GM10248 (cell line): ENCODE data around the gene COX6A2.

Experiments used
- CTCF ChIA-PET: fragments of 300-600 bp; sonication (Branson Sonifier 250); formaldehyde crosslinking; extraction: SDS; loops from one replicate; lab custom pipeline; 2021; ENCODE audit warnings: antibody characterized with exemption; lab: Yijun Ruan, JAX
- POLR2A ChIA-PET: fragments of 350-650 bp; sonication (Branson Sonifier 250); formaldehyde crosslinking; extraction: SDS; loops from one replicate; lab custom pipeline; 2020; ENCODE audit warnings: antibody characterized with exemption; lab: Yijun Ruan, JAX
- DNase-seq: peaks from one replicate; pipeline ENCODE4 v3.0.0; 2012; ENCODE audit errors: extremely low spot score
- CTCF ChIP-seq: IDR thresholded peaks from 2 replicates; pipeline ENCODE4 v1.5.1; 2012; ENCODE audit warnings: mild to moderate bottlenecking, low read depth; ENCODE audit errors: extremely low read depth, missing control alignments, control extremely low read depth

Gene COX6A2

GRCh38 chr16:31385680-31386079 lies 42.5 kb downstream of the COX6A2 start:
- ChIA-PET CTCF (interaction anchor here (1.1 to 1.8 kb wide), 6 partner anchors 27 to 243 kb away, joined by 3 to 5 read pairs (median 3); no protein-coding TSS in a partner anchor), POLR2A (no interaction called here)
- TF ChIP-seq CTCF, result no peak
- DNase-seq, result no peak

- ChIA-PET POLR2A (interaction anchor here (1.0 to 1.1 kb wide), 2 partner anchors 182 to 202 kb away, joined by 3 to 4 read pairs; no protein-coding TSS in a partner anchor), CTCF (interaction anchor here (0.6 to 2.3 kb wide), 37 partner anchors 9 to 476 kb away, joined by 3 to 15 read pairs (median 4); partner anchors contain the start of genes PYCARD and ZNF843)
- peak; percentile 83 for DNase-seq
- peak; percentile 94 for TF ChIP-seq CTCF
Observed at GRCh38 chr16:31382485-31383161, 45.5 kb downstream of the COX6A2 start.

GRCh38 chr16:31380201-31380600 lies 48.0 kb downstream of the COX6A2 start:
- ChIA-PET CTCF (interaction anchor here (0.8 to 1.3 kb wide), 4 partner anchors 22 to 125 kb away, joined by 3 read pairs; partner anchors contain the start of gene ZNF843), POLR2A (no interaction called here)
- DNase-seq, result no peak
- no peak for TF ChIP-seq CTCF
